A673 (cell line): ENCODE measurements around the gene RPP25L. TPM values are rescaled to one million over a fixed set of nuclear protein-coding genes. Genes with fewer than 3 reads are reported as not detected.

Experiments used
- BruUV-seq: library from RNA; stranded (reverse); fragments of 400-500 nt; replicated peaks from 2 replicates; lab custom pipeline; 2021; lab: Mats Ljungman, UMichigan
- CTCF ChIA-PET: fragments of 300-600 bp; sonication (Branson Sonifier 250); formaldehyde crosslinking; loops from one replicate; lab custom pipeline; 2022; ENCODE audit warnings: antibody characterized with exemption; lab: Charles Lee
- POLR2A ChIA-PET: fragments of 300-600 bp; sonication (Branson Sonifier 250); formaldehyde crosslinking; loops from one replicate; lab custom pipeline; 2022; ENCODE audit warnings: antibody characterized with exemption; ENCODE audit not compliant: low non-redundant PET; lab: Charles Lee
- DNase-seq: peaks from one replicate; pipeline ENCODE4 v3.0.0-alpha.2; 2015; ENCODE audit warnings: low spot score
- H3K27ac ChIP-seq: fragments of 200-600 bp; sonication (generic); 2 replicates; pipeline ENCODE4 v1.5.1; 2016; ENCODE audit warnings: mixed run types, low read depth, mild to moderate bottlenecking, mixed read lengths, antibody characterized with exemption, low read length; ENCODE audit not compliant: poor library complexity, severe bottlenecking
- H3K27me3 ChIP-seq: fragments of 200-600 bp; sonication (generic); replicated peaks from 2 replicates; pipeline ENCODE4 v1.6.1; 2017; ENCODE audit warnings: mixed run types, low read depth, mild to moderate bottlenecking, mixed read lengths, antibody characterized with exemption, low read length; ENCODE audit not compliant: insufficient read depth, poor library complexity
- H3K36me3 ChIP-seq: fragments of 200-600 bp; sonication (generic); 2 replicates; pipeline ENCODE4 v1.6.1; 2016; ENCODE audit warnings: mixed run types, mild to moderate bottlenecking, mixed read lengths, antibody characterized with exemption, low read length; ENCODE audit not compliant: insufficient read depth, poor library complexity, severe bottlenecking
- H3K4me1 ChIP-seq: fragments of 200-600 bp; sonication (generic); 2 replicates; pipeline ENCODE4 v1.6.1; 2017; ENCODE audit warnings: mixed run types, mild to moderate bottlenecking, mixed read lengths, antibody characterized with exemption, low read length; ENCODE audit not compliant: insufficient read depth, poor library complexity, severe bottlenecking
- H3K4me3 ChIP-seq: fragments of 200-600 bp; sonication (generic); 2 replicates; pipeline ENCODE4 v1.5.1; 2016; ENCODE audit warnings: low read depth, mixed run types, mild to moderate bottlenecking, mixed read lengths, low read length; ENCODE audit not compliant: poor library complexity, severe bottlenecking
- H3K9me3 ChIP-seq: fragments of 200-600 bp; sonication (generic); 2 replicates; pipeline ENCODE4 v1.6.1; 2016; ENCODE audit warnings: mixed run types, low read depth, mild to moderate bottlenecking, mixed read lengths, antibody characterized with exemption, low read length; ENCODE audit not compliant: poor library complexity, severe bottlenecking
- EZH2 ChIP-seq: fragments of 200-600 bp; sonication (generic); IDR thresholded peaks from 2 replicates; pipeline ENCODE4 v1.6.1; 2017; ENCODE audit warnings: borderline replicate concordance, low read depth, mild to moderate bottlenecking, mixed read lengths, antibody characterized with exemption, low read length; ENCODE audit not compliant: poor library complexity, severe bottlenecking
- intact Hi-C: fragments of 100-400 bp; cut with micrococcal nuclease; formaldehyde crosslinking; loops from one replicate; pipeline ENCODE4 v1.10.0; 2022; ENCODE audit not compliant: unreplicated experiment
- total RNA-seq: library from RNA; stranded (reverse); gene quantifications from 2 replicates; pipeline ENCODE4 v1.2.3, GENCODE V29; 2021
- TF ChIP-seq, protein P1 (sequence below): fragments of 300-800, 200-600 bp; sonication (generic); conservative IDR thresholded peaks from 2 replicates; pipeline ENCODE4 v1.5.1; 2017; ENCODE audit warnings: low read depth, mild to moderate bottlenecking, antibody characterized with exemption, low read length, moderate library complexity, mixed read lengths

The RPP25L gene
- total RNA-seq, 1 experiment from 2014 or later = 19.7 TPM

DNA sequence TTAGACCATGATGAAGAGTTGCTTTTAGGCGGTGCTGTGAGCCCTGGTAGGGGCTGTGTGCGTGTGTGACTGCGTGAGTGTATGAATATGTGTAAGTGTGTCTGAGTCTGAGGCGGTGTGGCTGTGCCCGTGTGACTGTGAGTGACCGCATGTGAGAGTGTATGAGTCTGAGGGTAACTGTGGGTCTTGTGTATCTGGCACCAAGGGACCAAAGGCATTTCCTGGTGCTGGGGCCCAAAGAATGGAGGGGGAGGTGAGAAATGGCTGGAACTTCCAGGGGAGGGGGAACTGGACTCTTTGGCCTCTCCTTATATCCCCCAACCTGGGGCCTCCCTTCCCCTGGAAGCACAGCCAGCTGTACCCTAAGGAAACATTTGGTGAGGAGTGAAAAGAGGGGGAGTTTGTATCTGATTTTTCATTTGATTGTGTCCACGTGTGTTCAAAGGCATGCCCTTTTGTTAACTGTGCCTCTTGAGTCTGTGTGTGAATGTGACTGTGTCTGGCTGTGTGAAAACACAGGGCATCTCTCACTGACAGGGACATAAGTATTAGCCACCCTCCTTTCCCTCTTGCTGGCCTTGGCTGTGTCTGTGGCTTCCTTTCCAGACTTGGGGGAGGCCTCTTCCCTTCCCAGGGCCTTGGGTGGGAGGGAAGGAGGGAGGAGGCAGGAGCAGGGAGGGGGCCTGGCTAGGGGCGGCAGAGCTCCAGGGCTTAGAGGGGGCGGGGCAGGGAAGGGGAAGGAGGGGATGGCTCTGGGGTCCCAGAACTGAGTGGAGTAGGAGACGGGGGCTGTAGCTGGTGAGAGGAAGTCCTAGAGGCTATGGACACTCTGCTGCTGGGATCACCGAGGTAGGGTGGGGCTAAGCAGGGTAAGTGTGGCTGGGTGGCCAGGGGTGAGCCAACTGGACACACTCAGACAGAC, 41.5 kb upstream of the RPP25L start:
- POLR2A ChIA-PET = no interaction called here
- CTCF ChIA-PET = no interaction called here

DNA sequence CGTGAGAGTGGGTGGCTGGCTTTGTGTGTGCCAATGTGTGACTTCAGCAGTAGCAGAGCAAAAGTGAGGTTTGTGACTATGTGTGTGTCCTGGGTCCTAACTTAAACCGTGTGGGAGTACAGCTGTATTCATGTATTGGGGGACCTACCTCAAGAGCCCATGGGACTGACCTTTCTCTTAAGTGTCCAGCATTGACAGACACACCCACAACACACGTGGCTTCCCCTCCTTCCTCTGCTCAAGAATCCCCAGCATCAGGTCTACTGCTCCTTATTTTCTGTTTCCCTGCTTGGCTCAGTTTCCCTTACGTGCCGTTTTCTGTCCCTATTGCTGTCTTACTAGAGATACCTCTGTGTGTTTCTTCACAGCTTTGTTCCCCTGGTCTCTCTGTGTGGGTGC, 40.7 kb upstream of the RPP25L start:
- TF ChIP-seq, protein P1, sequence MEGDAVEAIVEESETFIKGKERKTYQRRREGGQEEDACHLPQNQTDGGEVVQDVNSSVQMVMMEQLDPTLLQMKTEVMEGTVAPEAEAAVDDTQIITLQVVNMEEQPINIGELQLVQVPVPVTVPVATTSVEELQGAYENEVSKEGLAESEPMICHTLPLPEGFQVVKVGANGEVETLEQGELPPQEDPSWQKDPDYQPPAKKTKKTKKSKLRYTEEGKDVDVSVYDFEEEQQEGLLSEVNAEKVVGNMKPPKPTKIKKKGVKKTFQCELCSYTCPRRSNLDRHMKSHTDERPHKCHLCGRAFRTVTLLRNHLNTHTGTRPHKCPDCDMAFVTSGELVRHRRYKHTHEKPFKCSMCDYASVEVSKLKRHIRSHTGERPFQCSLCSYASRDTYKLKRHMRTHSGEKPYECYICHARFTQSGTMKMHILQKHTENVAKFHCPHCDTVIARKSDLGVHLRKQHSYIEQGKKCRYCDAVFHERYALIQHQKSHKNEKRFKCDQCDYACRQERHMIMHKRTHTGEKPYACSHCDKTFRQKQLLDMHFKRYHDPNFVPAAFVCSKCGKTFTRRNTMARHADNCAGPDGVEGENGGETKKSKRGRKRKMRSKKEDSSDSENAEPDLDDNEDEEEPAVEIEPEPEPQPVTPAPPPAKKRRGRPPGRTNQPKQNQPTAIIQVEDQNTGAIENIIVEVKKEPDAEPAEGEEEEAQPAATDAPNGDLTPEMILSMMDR = no peak
- no peak for TF ChIP-seq EZH2
- ChIA-PET POLR2A (no interaction called here), CTCF (no interaction called here)
- no TSS peak for BruUV-seq
- H3K27me3 ChIP-seq = no peaks in the 10 kb centered on the region
- H3K9me3 ChIP-seq = no peaks in the 10 kb centered on the region
- peaks cover 25% of the 10 kb centered on the region for H3K4me1 ChIP-seq
- peaks cover 17% of the 10 kb centered on the region for H3K36me3 ChIP-seq
- no peak overlapping the region for H3K4me3 ChIP-seq
- intact Hi-C loops = no loop called here
- DNase-seq = no peak
- peak overlapping the region; percentile 74 for H3K27ac ChIP-seq

More for the DNA sequence above, 41.5 kb upstream of the RPP25L start:
- Histone ChIP-seq H3K27me3 (no peaks in the 10 kb centered on the region), H3K4me1 (peaks cover 25% of the 10 kb centered on the region), H3K4me3 (no peak overlapping the region), H3K9me3 (no peaks in the 10 kb centered on the region), H3K36me3 (peaks cover 10% of the 10 kb centered on the region), H3K27ac (peak overlapping the region; percentile 74)
- intact Hi-C loops = no loop called here
- DNase-seq = peak; percentile 32
- no TSS peak for BruUV-seq
- TF ChIP-seq EZH2 = no peak
- TF ChIP-seq, protein P1 = no peak

DNA sequence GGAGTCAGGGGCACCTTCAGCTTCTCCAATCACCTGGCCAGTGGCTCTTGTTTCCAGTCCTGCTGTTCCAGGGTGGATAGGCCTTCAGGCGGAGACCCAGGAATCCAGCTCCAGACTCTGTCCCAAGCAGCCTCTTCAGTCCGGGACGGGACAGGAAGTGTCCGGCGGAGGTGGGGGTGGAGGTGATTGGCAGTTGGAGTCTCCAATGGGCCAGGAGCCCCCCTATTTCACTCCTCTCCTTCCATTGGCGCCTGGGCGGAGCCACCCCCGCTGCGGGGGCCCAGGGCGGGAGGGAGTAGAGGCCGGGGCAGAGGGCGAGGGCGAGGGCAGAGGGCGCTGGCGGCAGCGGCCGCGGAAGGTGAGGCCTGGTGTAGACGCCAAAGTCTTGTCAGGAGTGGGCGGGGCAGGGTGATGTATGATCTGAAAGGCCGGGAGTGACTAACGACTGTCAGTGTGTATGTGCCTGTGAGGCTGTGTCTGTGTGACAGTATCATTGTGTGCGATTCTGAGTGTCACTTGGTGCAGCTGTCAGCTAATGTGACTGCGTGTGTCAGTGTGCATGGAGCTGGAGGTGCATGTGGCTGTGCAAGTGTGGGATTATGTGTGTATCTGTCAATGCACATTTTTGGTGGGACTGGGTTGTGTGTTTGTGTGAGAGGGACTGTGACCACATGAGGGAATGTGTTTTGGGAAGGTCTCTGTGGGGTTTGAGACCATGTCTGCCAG, 40.1 kb upstream of the RPP25L start, which contains the start of gene IL11RA:
TSS of gene IL11RA (plus strand) at position 310 of the 726 bp plus-strand sequence. CDS start 3,033 bp downstream, outside the sequence.
- Histone ChIP-seq H3K4me1 (peaks cover 29% of the 10 kb centered on the region), H3K27me3 (no peaks in the 10 kb centered on the region), H3K9me3 (no peaks in the 10 kb centered on the region), H3K36me3 (peaks cover 17% of the 10 kb centered on the region), H3K4me3 (no peak within 1 kb of the TSS), H3K27ac (peak within 1 kb of the TSS; percentile 74)
- BruUV-seq = no TSS peak
- ChIA-PET POLR2A (no interaction called here), CTCF (no interaction called here)
- intact Hi-C loops = no loop called here
- no peak for DNase-seq
- TF ChIP-seq EZH2 = no peak
- TF ChIP-seq, protein P1 = no peak
